Gastrocnemius medialis (tissue), 4 donors: ENCODE measurements around the gene ME2. TPM values are rescaled to one million over a fixed set of nuclear protein-coding genes. Genes with fewer than 3 reads are reported as not detected.

Source experiments
- ATAC-seq, 2 donors: fragments of 150-250 bp; one replicate each; pipeline ENCODE4 v1.9.1; 2016
- DNase-seq, 2 donors: peaks; one replicate each; pipeline ENCODE4 v3.0.0-alpha.2; 2019
- H3K27ac ChIP-seq, 4 donors: fragments of 200-600 bp; sonication (generic); 1 replicate in 1 of 4; 2 replicates in 3 of 4; pipeline ENCODE4 v1.5.1; 2016 to 2018; ENCODE audit warnings: mild to moderate bottlenecking in 2 of 4, moderate library complexity in 1 of 4
- H3K27me3 ChIP-seq, 3 donors: fragments of 200-600 bp; sonication (generic) in 2 of 3; 1 replicate in 1 of 3; 2 replicates in 2 of 3; pipeline versions ENCODE4 v1.5.1 to v1.6.0; 2016 to 2019; ENCODE audit warnings: mild to moderate bottlenecking in 1 of 3, moderate library complexity in 1 of 3
- H3K36me3 ChIP-seq, 2 donors: fragments of 200-600 bp; sonication (generic) in 1 of 2; one replicate each; pipeline ENCODE4 v1.5.1; 2017 to 2018
- H3K4me1 ChIP-seq, 2 donors: fragments of 200-600 bp; sonication (generic) in 1 of 2; one replicate each; pipeline ENCODE4 v1.5.1; 2016 to 2017; ENCODE audit warnings: mild to moderate bottlenecking in 2 of 2
- H3K4me3 ChIP-seq, 4 donors: fragments of 200-600 bp; sonication (generic) in 3 of 4; 1 replicate in 1 of 4; 2 replicates in 3 of 4; pipeline ENCODE4 v1.5.1; 2016 to 2019; ENCODE audit warnings: mild to moderate bottlenecking in 2 of 4
- H3K9me3 ChIP-seq, 3 donors: fragments of 200-600 bp; sonication (generic) in 2 of 3; 1 replicate in 1 of 3; 2 replicates in 2 of 3; pipeline ENCODE4 v1.5.1; 2016 to 2019
- POLR2A ChIP-seq, 2 donors: fragments of 450-650 bp; IDR thresholded peaks; one replicate each; pipeline ENCODE4 v1.6.1; 2017; ENCODE audit warnings: antibody characterized with exemption in 2 of 2, mild to moderate bottlenecking in 2 of 2, moderate library complexity in 2 of 2
- in situ Hi-C, 4 donors: fragments of 200-750 bp; cut with MboI; loops; one replicate each; pipeline versions ENCODE4 v1.15.0 to v1.8.0; 2017; ENCODE audit warnings: low sequenced_read_pairs in 4 of 4
- intact Hi-C: fragments of 100-400 bp; cut with DNase I; formaldehyde crosslinking; loops from one replicate; pipeline ENCODE4 v1.15.1; 2023; ENCODE audit warnings: low total_unique reads
- total RNA-seq, 4 donors: library from RNA; depleted of rRNA; stranded (reverse); fragments of >200 nt; gene quantifications; one replicate each; pipeline versions ENCODE4 v1.1.0 to v1.2.3, GENCODE V29; 2016
- TF ChIP-seq, protein P1 (sequence below), 5 experiments: fragments of 450-650 bp in 3 of 5; fragments of 200-600 bp in 2 of 5; sonication (generic) in 2 of 5; IDR thresholded peaks in 4 of 5; conservative IDR thresholded peaks in 1 of 5; 1 replicate in 4 of 5; 2 replicates in 1 of 5; pipeline ENCODE4 v1.5.1; 2016 to 2019; ENCODE audit warnings: antibody characterized with exemption in 5 of 5, mild to moderate bottlenecking in 3 of 5, moderate library complexity in 3 of 5

ME2 gene
- total RNA-seq, 4 donors from 2014 or later, result 25.3 to 50.6 (median 46.5) TPM

GRCh38 chr18:50863840-50864375 is 15.0 kb upstream of the ME2 start:
- Histone ChIP-seq H3K36me3 (no peaks in the 10 kb centered on the region), H3K27me3 (no peaks in the 10 kb centered on the region), H3K4me1 (peaks cover 11 to 16% of the 10 kb centered on the region in 2 donors), H3K9me3 (no peaks in the 10 kb centered on the region), H3K27ac (peak overlapping the region in 2 of 4 donors; percentile 12 to 42), H3K4me3 (no peak overlapping the region)
- in situ Hi-C loops, result no loop called here
- intact Hi-C loops, result no loop called here
- ATAC-seq, result no peak
- TF ChIP-seq POLR2A (IDR thresholded peaks at IDR 0.05), result no peak
- TF ChIP-seq, protein P1, sequence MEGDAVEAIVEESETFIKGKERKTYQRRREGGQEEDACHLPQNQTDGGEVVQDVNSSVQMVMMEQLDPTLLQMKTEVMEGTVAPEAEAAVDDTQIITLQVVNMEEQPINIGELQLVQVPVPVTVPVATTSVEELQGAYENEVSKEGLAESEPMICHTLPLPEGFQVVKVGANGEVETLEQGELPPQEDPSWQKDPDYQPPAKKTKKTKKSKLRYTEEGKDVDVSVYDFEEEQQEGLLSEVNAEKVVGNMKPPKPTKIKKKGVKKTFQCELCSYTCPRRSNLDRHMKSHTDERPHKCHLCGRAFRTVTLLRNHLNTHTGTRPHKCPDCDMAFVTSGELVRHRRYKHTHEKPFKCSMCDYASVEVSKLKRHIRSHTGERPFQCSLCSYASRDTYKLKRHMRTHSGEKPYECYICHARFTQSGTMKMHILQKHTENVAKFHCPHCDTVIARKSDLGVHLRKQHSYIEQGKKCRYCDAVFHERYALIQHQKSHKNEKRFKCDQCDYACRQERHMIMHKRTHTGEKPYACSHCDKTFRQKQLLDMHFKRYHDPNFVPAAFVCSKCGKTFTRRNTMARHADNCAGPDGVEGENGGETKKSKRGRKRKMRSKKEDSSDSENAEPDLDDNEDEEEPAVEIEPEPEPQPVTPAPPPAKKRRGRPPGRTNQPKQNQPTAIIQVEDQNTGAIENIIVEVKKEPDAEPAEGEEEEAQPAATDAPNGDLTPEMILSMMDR (IDR thresholded peaks at IDR 0.05 in 4 of 5, conservative IDR thresholded peaks at IDR 0.05 in 1 of 5), result no peak
- DNase-seq, result no peak

- Histone ChIP-seq H3K36me3 (no peaks in the 10 kb centered on the region), H3K4me3 (no peak overlapping the region), H3K4me1 (peaks cover 11 to 16% of the 10 kb centered on the region in 2 donors), H3K27me3 (no peaks in the 10 kb centered on the region), H3K27ac (peak overlapping the region in 1 of 4 donors; percentile 29), H3K9me3 (no peaks in the 10 kb centered on the region)
- no peak for DNase-seq
- ATAC-seq, result peak; percentile 66 to 71
- TF ChIP-seq POLR2A (IDR thresholded peaks at IDR 0.05), result no peak
- TF ChIP-seq, protein P1 (IDR thresholded peaks at IDR 0.05 in 4 of 5, conservative IDR thresholded peaks at IDR 0.05 in 1 of 5), result peak in 1 of 5 experiments; percentile 33
- intact Hi-C loops, result loop anchor here (1.0 to 2.0 kb wide), 2 partner anchors 46 to 360 kb away; partner anchors contain the start of gene MRO
- in situ Hi-C loops, result loop anchor here in 1 of 4 donors (5.0 kb wide), 1 partner anchor 49 kb away; no protein-coding TSS in a partner anchor
Observed at GRCh38 chr18:50866765-50867164, 12.2 kb upstream of the ME2 start.

GRCh38 chr18:50869150-50869549 is 9.8 kb upstream of the ME2 start:
- DNase-seq (no peak), ATAC-seq (no peak)
- in situ Hi-C loops, result loop anchor here in 1 of 4 donors (5.0 kb wide), 1 partner anchor 52 kb away; no protein-coding TSS in a partner anchor
- Histone ChIP-seq H3K4me3 (no peak overlapping the region), H3K9me3 (no peaks in the 10 kb centered on the region), H3K4me1 (peaks cover 0 to 5% of the 10 kb centered on the region in 2 donors), H3K36me3 (no peaks in the 10 kb centered on the region), H3K27me3 (no peaks in the 10 kb centered on the region), H3K27ac (no peak overlapping the region)
- TF ChIP-seq POLR2A (IDR thresholded peaks at IDR 0.05), result no peak
- TF ChIP-seq, protein P1 (IDR thresholded peaks at IDR 0.05 in 4 of 5, conservative IDR thresholded peaks at IDR 0.05 in 1 of 5), result no peak
- intact Hi-C loops, result no loop called here

DNA sequence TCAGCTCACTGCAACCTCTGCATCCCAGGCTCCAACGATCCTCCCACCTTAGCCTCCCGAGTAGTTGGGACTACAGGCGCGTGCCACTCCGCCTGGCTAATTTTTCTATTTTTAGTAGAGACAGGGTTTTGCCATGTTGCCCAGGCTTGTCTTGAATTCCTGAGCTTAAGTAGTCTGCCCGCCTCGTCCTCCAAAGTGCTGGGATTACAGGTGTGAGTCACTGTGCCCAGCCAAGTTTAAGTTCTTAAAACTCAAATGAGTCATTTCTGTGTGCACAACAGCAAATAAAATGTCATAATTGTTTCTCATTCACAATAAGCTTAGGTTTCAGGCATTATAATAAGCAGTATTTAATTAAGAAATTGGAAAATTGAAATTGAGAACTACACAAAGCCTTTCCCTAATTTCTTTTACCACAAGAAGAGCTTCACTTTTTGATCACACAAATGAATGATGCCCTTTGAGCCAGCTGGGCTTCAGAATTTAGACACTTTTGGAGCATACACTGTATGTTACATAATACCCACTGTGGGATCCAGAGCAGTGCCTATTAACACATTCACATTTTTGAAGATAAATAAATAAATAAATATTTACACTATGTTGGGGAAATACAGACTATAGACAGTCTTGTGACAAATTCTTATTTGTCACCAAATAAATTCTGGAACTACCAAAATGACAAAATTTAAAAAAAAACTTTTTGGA is 8.6 kb upstream of the ME2 start:
- intact Hi-C loops, result loop anchor here (10.0 kb wide), 1 partner anchor 215 kb away; no protein-coding TSS in a partner anchor
- H3K27me3 ChIP-seq, result no peaks in the 10 kb centered on the region
- TF ChIP-seq, protein P1 (IDR thresholded peaks at IDR 0.05 in 4 of 5, conservative IDR thresholded peaks at IDR 0.05 in 1 of 5), result no peak
- TF ChIP-seq POLR2A (IDR thresholded peaks at IDR 0.05), result no peak
- DNase-seq (peak in 1 of 2 donors; percentile 48), ATAC-seq (peak; percentile 63 to 68)
- H3K9me3 ChIP-seq, result no peaks in the 10 kb centered on the region
- peak overlapping the region in 1 of 4 donors; percentile 12 for H3K27ac ChIP-seq
- in situ Hi-C loops, result loop anchor here in 1 of 4 donors (5.0 kb wide), 1 partner anchor 53 kb away; no protein-coding TSS in a partner anchor
- no peak overlapping the region for H3K4me3 ChIP-seq
- peaks cover 0 to 5% of the 10 kb centered on the region in 2 donors for H3K4me1 ChIP-seq
- no peaks in the 10 kb centered on the region for H3K36me3 ChIP-seq
